T-helper 2 cell treated with Interferon-gamma antibody and Interleukin-4, amounts not matched to agents 5 μg/mL and 100 μg/mL, for 36 hours (primary cell): ENCODE data around the gene GID4.
"Not testable (repeated sequence)": the region's sequence is repeated elsewhere in the genome, so short reads cannot be mapped to it uniquely, and the experiment has no call there.

Experiments
- DNase-seq: peaks from one replicate; pipeline ENCODE4 v3.0.0; 2021; ENCODE audit warnings: low spot score
- H3K27ac Mint-ChIP-seq: one replicate; pipeline ENCODE4 v1.8.0; 2021; ENCODE audit warnings: mild to moderate bottlenecking, mixed read lengths
- H3K27me3 Mint-ChIP-seq: one replicate; pipeline ENCODE4 v1.8.0; 2021; ENCODE audit warnings: low read depth, mixed read lengths
- H3K36me3 Mint-ChIP-seq: one replicate; pipeline ENCODE4 v1.8.0; 2021; ENCODE audit warnings: low read depth, mixed read lengths
- H3K4me1 Mint-ChIP-seq: one replicate; pipeline ENCODE4 v1.8.0; 2021; ENCODE audit warnings: low read depth, mixed read lengths
- H3K4me3 Mint-ChIP-seq: one replicate; pipeline ENCODE4 v1.8.0; 2022; ENCODE audit warnings: mild to moderate bottlenecking, moderate library complexity, mixed read lengths
- H3K9me3 Mint-ChIP-seq: one replicate; pipeline ENCODE4 v1.8.0; 2021; ENCODE audit warnings: mixed read lengths

Gene GID4

DNA sequence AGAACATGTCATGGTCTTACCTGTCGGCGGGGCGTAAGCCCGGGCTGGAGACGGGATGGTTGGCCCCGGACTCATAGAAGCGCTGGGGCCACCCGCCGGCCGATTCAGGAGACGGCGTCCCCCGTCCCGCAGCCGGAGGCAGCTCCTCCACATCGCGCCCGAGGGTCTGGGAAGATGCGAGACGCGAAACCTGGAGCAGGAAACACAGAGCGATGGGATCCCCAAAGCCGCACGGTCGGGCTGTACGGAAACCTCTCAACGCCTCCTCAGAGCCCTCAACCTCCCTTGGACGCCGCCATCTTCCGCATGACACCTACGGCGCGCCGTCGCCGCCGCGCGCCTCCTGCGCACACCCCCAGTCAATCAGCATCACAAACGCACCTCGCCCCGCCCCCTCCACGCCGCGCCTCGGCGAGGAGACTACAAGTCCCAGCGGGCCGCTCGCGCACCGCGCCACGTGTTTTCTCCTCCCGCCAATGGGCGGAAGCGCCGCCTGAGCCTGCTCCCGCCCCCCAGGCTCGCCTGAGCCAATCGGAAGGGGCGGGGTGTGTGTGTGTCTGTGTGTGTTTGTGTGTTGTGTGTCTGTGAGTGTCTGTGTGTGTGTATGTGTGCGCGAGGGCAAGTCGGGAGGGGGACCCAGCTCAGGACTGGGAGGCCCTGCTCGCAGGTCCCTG is at the start of gene GID4, which contains the start of gene ATPAF2:
Gene GID4 (plus strand): TSS at position 548 of the 674 bp plus-strand sequence. CDS start 57 bp downstream, at position 605.
Gene ATPAF2 (minus strand): TSS at position 308 of the 674 bp plus-strand sequence. CDS start 155 bp downstream, at position 153.
- peaks cover 33% of the 10 kb centered on the region for H3K4me1 Mint-ChIP-seq
- peak within 1 kb of the TSS; percentile 97 for H3K27ac Mint-ChIP-seq
- DNase-seq, result peak; percentile 100
- no peaks in the 10 kb centered on the region for H3K9me3 Mint-ChIP-seq
- H3K27me3 Mint-ChIP-seq, result no peaks in the 10 kb centered on the region
- H3K36me3 Mint-ChIP-seq, result peaks cover 3% of the 10 kb centered on the region
- H3K4me3 Mint-ChIP-seq, result peak within 1 kb of the TSS; percentile 98

DNA sequence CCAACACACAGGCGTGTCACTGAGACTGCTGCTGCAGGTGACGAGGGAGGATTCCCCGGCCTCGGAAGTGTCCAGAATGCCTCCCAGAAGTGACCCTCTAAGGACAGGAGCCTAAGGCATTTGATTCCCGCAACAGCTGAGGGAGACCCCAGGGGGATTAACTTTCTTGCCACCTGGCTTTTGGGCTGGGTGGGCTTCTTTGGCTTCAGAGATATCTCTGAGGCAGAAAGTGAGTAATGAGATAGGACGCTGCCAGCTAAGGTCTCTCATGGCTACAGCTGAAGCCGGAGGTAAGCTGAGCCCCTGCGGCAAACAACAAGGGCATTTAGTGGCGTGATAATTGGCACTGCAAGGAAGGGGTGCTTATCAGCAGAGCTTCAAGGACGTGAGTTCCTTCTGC is 49.6 kb upstream of the GID4 start:
- Mint-ChIP-seq H3K9me3 (no peaks in the 10 kb centered on the region), H3K4me3 (no peak overlapping the region), H3K4me1 (no peaks in the 10 kb centered on the region)

DNA sequence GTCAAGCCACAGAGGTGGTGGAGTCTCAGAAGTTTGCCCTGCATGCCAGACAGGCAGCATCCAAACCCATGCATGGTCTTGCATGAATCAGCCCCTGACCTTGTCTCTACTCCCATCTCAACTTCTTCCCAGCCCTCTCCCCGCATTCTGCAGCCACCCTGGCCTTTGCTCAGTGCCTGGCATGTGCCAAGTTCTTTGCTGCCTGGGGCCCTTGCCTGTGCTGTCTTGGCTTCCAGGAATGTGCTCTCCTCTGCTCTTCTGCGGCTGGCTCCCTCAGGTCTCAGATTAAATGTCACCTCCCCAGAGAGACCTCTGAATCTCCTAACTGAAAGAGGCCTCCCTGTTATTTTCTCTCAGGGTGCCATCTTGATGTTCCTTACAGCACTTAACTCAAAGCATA is 48.9 kb upstream of the GID4 start:
- H3K4me3 Mint-ChIP-seq, result no peak overlapping the region
- no peaks in the 10 kb centered on the region for H3K9me3 Mint-ChIP-seq
- no peaks in the 10 kb centered on the region for H3K27me3 Mint-ChIP-seq
- H3K36me3 Mint-ChIP-seq, result no peaks in the 10 kb centered on the region
- no peak overlapping the region for H3K27ac Mint-ChIP-seq
- H3K4me1 Mint-ChIP-seq, result no peaks in the 10 kb centered on the region
- no peak for DNase-seq

More for the DNA sequence above, 49.6 kb upstream of the GID4 start:
- DNase-seq, result no peak
- H3K36me3 Mint-ChIP-seq, result no peaks in the 10 kb centered on the region
- H3K27ac Mint-ChIP-seq, result no peak overlapping the region
- H3K27me3 Mint-ChIP-seq, result no peaks in the 10 kb centered on the region

DNA sequence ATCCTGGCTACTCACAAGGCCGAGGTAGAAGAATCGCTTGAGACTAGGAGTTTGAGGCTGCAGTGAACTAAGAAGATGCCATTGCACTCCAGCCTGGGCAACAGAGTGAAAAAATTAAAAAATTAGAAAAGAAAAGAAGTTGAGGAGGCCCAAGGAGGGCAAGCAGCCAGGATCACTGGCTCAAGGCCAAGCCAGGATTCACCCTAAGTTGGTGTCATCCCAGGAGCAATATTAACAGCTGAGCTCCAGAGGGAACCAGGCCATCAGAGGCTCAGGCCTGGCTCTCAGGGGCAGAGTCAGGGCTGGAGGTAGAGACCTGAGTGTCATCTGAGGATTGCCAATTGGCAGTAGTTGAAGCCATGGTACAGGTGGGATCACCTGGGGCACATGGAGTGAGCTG is 45.8 kb upstream of the GID4 start:
- H3K27ac Mint-ChIP-seq, result no peak overlapping the region
- no peaks in the 10 kb centered on the region for H3K4me1 Mint-ChIP-seq

DNA sequence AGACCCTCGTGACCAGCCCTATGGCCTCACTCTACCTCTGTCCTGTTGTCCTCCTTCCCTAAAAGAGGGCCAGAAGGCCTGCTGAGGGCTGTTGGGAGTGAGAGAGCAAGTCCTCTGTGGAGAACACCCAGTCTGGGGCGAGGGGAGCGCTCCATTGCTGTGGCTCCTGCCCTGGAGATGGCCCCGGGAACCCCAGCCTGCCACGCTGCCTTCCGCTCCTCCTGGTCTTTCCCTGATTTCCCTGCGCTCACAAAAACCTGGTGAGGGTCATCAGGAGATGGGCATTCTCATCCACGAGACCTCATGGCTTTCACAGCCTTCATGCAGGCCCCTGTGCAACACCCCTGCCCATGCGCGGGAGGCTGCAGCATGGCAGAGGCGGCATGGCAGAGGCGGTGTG is 45.4 kb upstream of the GID4 start:
- Mint-ChIP-seq H3K4me1 (no peaks in the 10 kb centered on the region), H3K9me3 (no peaks in the 10 kb centered on the region), H3K27ac (no peak overlapping the region), H3K4me3 (no peak overlapping the region), H3K27me3 (no peaks in the 10 kb centered on the region), H3K36me3 (no peaks in the 10 kb centered on the region)
- no peak for DNase-seq

More for the DNA sequence above, 45.8 kb upstream of the GID4 start:
- Mint-ChIP-seq H3K4me3 (no peak overlapping the region), H3K9me3 (no peaks in the 10 kb centered on the region), H3K36me3 (no peaks in the 10 kb centered on the region), H3K27me3 (no peaks in the 10 kb centered on the region)
- no peak for DNase-seq

DNA sequence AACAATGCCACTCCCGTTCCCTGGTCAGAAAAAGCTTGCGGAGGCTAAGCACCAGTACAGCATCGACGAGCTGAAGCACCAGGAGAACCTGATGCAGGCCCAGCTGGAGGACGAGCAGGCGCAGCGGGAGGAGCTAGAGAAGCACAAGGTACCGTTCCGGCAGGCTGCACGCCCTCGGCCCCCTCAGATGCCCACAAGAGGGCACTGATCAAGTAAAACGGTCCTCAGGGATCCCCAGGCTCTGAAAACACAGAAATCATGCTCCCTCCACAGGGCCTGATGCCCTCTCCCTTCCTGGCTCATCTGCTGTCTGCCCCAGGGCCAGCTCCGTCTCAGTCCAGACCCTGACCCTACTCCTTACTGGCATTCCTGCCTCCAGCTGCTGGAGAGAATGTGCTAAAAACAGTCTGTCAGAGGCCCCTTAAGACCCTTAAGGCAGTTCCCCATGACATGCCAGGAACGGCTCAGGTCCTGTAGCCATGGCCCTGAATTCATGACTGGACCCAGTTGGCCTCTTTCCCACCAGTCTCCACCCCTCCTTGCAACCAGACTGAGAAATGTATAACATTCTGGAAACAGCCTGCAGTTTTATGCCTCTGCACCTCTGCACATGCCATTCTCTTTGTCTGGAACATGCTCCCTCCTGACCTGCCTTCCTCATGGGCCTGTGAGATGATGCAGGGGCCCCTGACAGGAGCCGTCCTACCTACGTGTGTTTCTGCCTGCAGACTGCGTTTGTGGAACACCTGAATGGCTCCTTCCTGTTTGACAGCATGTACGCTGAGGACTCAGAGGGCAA is 44.7 kb upstream of the GID4 start:
- no peak for DNase-seq
- Mint-ChIP-seq H3K27me3 (no peaks in the 10 kb centered on the region), H3K4me3 (no peak overlapping the region), H3K4me1 (no peaks in the 10 kb centered on the region), H3K36me3 (no peaks in the 10 kb centered on the region), H3K9me3 (no peaks in the 10 kb centered on the region), H3K27ac (no peak overlapping the region)

DNA sequence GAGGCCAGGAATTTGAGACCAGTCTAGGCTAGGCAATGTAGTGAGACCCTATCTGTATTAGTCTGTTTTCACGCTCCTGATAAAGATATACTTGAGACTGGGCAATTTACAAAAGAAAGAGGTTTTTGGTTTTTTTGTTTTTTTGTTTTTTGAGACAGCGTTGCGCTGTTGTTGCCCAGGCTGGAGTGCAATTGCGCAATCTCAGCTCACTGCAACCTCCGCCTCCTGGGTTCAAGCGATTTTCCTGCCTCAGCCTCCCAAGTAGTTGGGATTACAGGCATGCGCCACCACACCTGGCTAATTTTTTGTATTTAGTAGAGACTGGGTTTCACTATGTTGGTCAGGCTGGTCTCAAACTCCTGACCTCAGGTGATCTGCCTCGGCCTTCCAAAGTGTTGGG is 43.3 kb upstream of the GID4 start:
- not testable (repeated sequence) for H3K27me3 Mint-ChIP-seq, H3K4me1 Mint-ChIP-seq, H3K9me3 Mint-ChIP-seq, H3K4me3 Mint-ChIP-seq, H3K36me3 Mint-ChIP-seq, H3K27ac Mint-ChIP-seq, DNase-seq

DNA sequence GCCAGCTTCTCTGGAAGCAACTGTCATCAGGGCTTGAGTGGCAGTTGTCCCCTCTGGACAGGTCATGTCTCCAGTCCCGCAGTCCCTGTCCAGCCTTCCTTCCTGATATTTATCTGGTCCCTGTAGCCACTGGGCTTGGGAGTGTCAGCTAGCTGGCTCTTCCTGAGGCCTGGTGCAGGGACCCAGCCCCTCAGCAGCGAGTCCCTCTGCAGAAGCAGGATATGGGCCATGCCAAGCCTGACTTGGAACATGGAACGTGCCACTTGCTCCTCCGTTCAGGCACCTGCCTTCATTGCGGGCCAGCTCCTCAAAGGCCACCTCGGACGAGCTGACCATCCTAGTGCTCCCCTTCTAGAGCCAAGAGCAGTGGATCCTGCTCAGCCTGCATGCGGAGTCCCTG is 40.3 kb upstream of the GID4 start:
- H3K36me3 Mint-ChIP-seq, result no peaks in the 10 kb centered on the region
- no peaks in the 10 kb centered on the region for H3K9me3 Mint-ChIP-seq
- H3K4me3 Mint-ChIP-seq, result no peak overlapping the region
- H3K27ac Mint-ChIP-seq, result no peak overlapping the region
- H3K4me1 Mint-ChIP-seq, result no peaks in the 10 kb centered on the region
- no peaks in the 10 kb centered on the region for H3K27me3 Mint-ChIP-seq
- DNase-seq, result no peak

DNA sequence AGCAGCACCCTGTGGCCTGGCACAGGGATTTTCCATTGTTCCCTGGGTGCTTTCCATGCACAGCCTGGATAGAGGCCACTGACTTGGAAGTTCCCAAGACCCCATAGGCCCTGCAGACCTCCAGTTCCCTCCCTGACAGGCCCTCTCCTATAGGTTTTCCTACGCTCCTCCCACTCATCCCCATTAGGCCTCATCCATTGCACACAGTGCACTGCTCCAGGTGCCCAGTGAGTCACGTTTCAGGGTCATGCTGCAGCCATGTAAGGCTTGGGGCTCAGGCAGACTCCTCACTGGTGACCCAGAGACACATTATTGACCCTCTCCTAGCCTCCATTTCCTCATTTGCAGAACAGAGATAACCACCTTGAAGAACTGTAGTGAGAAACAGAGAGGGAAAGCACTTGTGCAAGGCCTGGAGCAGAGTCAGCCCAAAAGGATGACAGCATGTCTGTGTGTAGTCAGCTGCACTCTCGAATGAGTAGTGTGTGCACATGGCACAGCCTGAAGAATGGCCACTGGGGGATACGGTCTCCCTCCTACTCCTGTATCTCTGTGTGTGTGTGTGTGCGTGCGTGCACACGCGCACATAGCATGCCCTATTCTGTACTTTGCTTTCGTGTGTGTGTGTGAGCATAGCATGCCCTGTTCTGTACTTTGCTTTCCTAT is 39.7 kb upstream of the GID4 start:
- Mint-ChIP-seq H3K27ac (no peak overlapping the region), H3K4me1 (no peaks in the 10 kb centered on the region), H3K27me3 (no peaks in the 10 kb centered on the region), H3K4me3 (no peak overlapping the region), H3K36me3 (no peaks in the 10 kb centered on the region), H3K9me3 (no peaks in the 10 kb centered on the region)
- no peak for DNase-seq

DNA sequence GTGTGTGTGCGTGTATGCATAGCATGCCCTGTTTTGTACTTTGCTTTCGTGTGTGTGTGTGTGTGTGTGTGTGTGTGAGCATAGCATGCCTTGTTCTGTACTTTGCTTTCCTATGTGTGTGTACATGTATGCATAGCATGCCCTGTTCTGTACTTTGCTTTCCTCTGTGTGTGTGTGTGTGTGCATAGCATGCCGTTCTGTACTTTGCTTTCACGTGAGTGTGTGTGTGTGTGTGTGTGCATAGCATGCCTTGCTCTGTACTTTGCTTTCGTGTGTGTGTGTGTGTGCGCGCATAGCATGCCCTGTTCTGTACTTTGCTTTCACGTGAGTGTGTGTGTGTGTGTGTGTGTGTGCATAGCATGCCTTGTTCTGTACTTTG is 39.2 kb upstream of the GID4 start:
- Mint-ChIP-seq H3K4me1 (no peaks in the 10 kb centered on the region), H3K27me3 (no peaks in the 10 kb centered on the region), H3K36me3 (no peaks in the 10 kb centered on the region), H3K9me3 (no peaks in the 10 kb centered on the region), H3K27ac (no peak overlapping the region), H3K4me3 (no peak overlapping the region)
- no peak for DNase-seq

DNA sequence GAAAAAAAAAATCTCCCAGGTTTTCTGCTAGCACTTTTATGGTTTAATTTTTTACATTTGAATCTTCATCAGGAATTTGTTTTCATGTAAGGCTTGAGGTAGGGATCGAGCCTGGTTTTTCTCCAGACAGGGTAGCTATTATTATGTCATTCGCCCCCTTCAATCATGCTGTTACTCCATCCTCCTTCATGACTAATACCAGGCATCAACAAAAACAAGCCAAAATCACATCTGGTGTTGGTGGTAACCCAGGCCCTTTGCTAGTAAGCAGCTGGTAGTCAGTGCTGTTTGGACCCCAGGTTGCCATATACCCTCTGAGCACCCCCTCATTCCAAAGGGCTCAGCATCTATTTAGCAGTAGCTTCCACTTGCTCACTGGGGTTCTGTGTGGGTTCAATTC is 37.0 kb upstream of the GID4 start:
- Mint-ChIP-seq H3K36me3 (peaks cover 2% of the 10 kb centered on the region), H3K27ac (no peak overlapping the region), H3K27me3 (no peaks in the 10 kb centered on the region), H3K4me1 (no peaks in the 10 kb centered on the region), H3K4me3 (no peak overlapping the region), H3K9me3 (no peaks in the 10 kb centered on the region)
- no peak for DNase-seq

DNA sequence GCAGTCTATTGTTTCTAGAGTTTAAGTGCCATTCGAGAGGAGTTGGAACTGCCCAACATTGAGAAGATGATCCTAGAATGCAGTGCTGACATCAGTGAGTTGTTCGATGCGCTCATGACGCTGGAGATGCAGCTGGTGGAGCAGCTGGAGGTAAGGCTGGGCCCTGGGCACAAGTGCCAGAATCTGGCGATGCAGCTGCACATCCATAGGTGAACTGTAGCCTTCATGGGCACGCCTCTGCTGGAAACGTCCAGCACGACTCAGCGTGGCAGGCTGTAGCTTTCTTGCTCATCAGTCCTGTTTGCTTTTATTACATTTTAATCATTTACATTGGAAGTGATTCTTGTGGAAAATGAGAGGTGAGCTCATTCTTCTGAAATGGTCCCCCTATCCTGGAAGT is 34.9 kb upstream of the GID4 start:
- H3K27me3 Mint-ChIP-seq, result no peaks in the 10 kb centered on the region
- no peak for DNase-seq
- H3K4me1 Mint-ChIP-seq, result no peaks in the 10 kb centered on the region
- H3K9me3 Mint-ChIP-seq, result no peaks in the 10 kb centered on the region
- H3K4me3 Mint-ChIP-seq, result no peak overlapping the region
- no peak overlapping the region for H3K27ac Mint-ChIP-seq
- peaks cover 2% of the 10 kb centered on the region for H3K36me3 Mint-ChIP-seq

DNA sequence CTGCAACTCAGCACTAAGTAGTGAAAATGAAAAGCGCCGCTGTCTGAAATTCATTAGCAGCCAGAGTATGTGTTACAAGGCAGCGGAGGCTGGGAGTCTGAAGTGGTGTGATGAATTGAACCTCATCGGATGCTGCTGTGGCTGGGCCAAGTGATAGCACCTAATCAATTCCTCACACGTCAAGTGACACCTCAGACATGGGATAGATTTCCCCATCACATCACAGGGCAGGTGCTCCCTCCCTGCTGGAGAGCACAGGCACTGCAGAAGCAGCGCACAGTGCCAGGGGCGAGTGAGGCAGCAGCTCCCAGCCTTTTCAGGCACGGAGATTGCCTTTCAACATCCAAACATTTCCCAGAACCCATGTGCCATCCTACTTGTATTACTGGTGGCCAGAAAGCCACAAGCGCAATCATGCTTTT is 34.3 kb upstream of the GID4 start:
- H3K27me3 Mint-ChIP-seq, result no peaks in the 10 kb centered on the region
- no peak overlapping the region for H3K27ac Mint-ChIP-seq
- H3K4me3 Mint-ChIP-seq, result no peak overlapping the region
- peaks cover 2% of the 10 kb centered on the region for H3K36me3 Mint-ChIP-seq
- no peaks in the 10 kb centered on the region for H3K9me3 Mint-ChIP-seq
- DNase-seq, result no peak
- no peaks in the 10 kb centered on the region for H3K4me1 Mint-ChIP-seq

DNA sequence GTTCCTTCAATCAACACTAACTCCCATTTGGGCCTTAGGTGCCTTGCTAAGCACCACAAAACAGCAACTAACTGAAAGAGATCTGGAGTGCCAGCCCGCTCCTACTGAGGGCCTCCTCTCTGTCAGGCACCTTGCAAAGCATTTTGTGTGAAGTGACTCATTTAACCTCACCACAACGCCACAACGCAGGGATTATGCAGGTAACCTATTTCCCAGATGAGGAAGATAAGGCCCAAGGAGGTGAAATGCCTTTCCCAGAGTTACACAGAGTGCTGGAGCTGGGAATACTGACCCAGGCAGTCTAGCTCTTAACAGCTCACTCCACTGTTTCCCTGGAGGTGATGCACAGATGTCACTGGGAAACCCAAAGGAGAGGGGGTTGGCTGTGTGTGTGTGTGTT is 33.7 kb upstream of the GID4 start:
- no peaks in the 10 kb centered on the region for H3K27me3 Mint-ChIP-seq
- H3K4me1 Mint-ChIP-seq, result no peaks in the 10 kb centered on the region
- H3K9me3 Mint-ChIP-seq, result no peaks in the 10 kb centered on the region
- peaks cover 2% of the 10 kb centered on the region for H3K36me3 Mint-ChIP-seq
- no peak overlapping the region for H3K27ac Mint-ChIP-seq
- no peak for DNase-seq
- no peak overlapping the region for H3K4me3 Mint-ChIP-seq
